Endothelial cell (in vitro differentiated cells): ENCODE data around the gene SEMA7A. TPM values are rescaled to one million over a fixed set of nuclear protein-coding genes. Genes with fewer than 3 reads are reported as not detected.
A peak's percentile ranks its signal among the peaks of the same experiment; 100 is the strongest.

Source experiments
- DNase-seq: peaks from one replicate; pipeline ENCODE4 v3.0.0; 2021; ENCODE audit warnings: low spot score
- H3K27ac Mint-ChIP-seq: one replicate; pipeline ENCODE4 v1.8.0; 2021; ENCODE audit warnings: mixed read lengths, inconsistent platforms; ENCODE audit not compliant: unreplicated experiment
- H3K27me3 Mint-ChIP-seq: one replicate; pipeline ENCODE4 v1.8.0; 2021; ENCODE audit warnings: mild to moderate bottlenecking, moderate library complexity, mixed read lengths, inconsistent platforms; ENCODE audit not compliant: unreplicated experiment
- H3K36me3 Mint-ChIP-seq: one replicate; pipeline ENCODE4 v1.8.0; 2021; ENCODE audit warnings: mild to moderate bottlenecking, low read depth, mixed read lengths, inconsistent platforms; ENCODE audit not compliant: unreplicated experiment
- H3K4me1 Mint-ChIP-seq: one replicate; pipeline ENCODE4 v1.8.0; 2021; ENCODE audit warnings: mild to moderate bottlenecking, mixed read lengths, inconsistent platforms; ENCODE audit not compliant: unreplicated experiment
- H3K4me3 Mint-ChIP-seq: one replicate; pipeline ENCODE4 v1.8.0; 2021; ENCODE audit warnings: mild to moderate bottlenecking, mixed read lengths, inconsistent platforms; ENCODE audit not compliant: unreplicated experiment
- H3K9me3 Mint-ChIP-seq: one replicate; pipeline ENCODE4 v1.8.0; 2021; ENCODE audit warnings: mixed read lengths, inconsistent platforms; ENCODE audit not compliant: unreplicated experiment
- CTCF ChIP-seq: fragments of 200-600 bp; sonication (generic); IDR thresholded peaks from one replicate; pipeline ENCODE4 v1.5.0; 2021; ENCODE audit warnings: antibody characterized with exemption; ENCODE audit not compliant: unreplicated experiment
- total RNA-seq: library from RNA; stranded (reverse); fragmentation: NEBNext Ultra II Directional; extraction: Animal tissue kit (Norgen Biotek cat#: 25700); gene quantifications from one replicate; pipeline ENCODE4 v1.2.1, GENCODE V29; 2021; ENCODE audit not compliant: unreplicated experiment

The SEMA7A gene
- total RNA-seq, 1 donor from 2014 or later = 41.4 TPM

DNA sequence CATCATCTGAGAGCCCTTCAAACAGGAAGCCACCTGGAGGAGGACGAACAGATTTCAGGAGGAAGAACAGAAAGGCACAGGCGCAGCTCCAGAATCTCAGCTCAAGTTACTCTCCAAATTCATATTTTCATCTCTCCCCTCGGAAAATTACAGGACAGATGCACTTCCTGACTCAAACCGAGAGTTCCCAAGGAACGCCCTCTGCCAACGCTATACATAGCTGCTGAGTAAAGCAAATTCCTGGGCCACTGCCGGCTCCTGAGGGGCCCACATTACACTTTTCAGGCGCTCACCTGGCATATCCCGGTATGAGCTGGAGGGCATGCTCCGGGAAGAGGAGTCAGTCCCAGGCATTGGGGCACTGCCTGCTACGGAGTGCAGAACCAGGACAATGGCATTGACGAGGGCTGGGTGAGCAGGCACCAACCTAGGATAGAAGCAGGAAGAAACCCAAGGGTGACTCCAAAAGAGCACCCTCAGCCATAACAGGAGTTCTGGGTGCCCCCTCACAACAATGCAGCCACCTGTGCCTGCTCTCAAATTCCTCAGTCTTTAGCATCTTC is 16.0 kb upstream of the SEMA7A start:
- TF ChIP-seq CTCF = no peak
- Mint-ChIP-seq H3K36me3 (peaks cover 44% of the 10 kb centered on the region), H3K9me3 (no peaks in the 10 kb centered on the region), H3K27ac (no peak overlapping the region), H3K4me1 (peaks cover 41% of the 10 kb centered on the region), H3K4me3 (no peak overlapping the region), H3K27me3 (peaks cover 2% of the 10 kb centered on the region)
- no peak for DNase-seq

DNA sequence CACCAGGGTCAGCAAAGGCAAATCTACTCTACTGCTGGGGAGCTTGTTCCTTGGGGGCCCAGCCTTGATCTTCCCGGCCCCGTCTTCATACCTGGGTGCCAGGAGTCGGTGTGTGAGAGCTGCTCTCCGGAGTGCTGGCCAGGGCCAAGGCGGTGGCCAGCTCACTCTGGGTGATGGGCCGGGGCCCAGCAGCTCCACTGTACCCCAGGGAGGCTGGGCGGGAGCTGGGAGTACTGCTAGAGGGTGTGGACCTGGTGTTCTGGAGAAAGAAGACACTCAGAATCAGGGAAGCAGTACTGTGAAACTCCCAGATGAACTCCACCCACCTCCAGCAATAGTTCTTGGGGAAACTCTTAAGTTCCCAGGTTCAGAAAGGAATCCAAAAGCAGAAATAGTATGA is 15.3 kb upstream of the SEMA7A start:
- H3K4me3 Mint-ChIP-seq = peak overlapping the region; percentile 24
- peaks cover 48% of the 10 kb centered on the region for H3K36me3 Mint-ChIP-seq
- peaks cover 2% of the 10 kb centered on the region for H3K27me3 Mint-ChIP-seq
- peaks cover 41% of the 10 kb centered on the region for H3K4me1 Mint-ChIP-seq
- TF ChIP-seq CTCF = no peak
- DNase-seq = no peak
- H3K27ac Mint-ChIP-seq = no peak overlapping the region
- no peaks in the 10 kb centered on the region for H3K9me3 Mint-ChIP-seq

DNA sequence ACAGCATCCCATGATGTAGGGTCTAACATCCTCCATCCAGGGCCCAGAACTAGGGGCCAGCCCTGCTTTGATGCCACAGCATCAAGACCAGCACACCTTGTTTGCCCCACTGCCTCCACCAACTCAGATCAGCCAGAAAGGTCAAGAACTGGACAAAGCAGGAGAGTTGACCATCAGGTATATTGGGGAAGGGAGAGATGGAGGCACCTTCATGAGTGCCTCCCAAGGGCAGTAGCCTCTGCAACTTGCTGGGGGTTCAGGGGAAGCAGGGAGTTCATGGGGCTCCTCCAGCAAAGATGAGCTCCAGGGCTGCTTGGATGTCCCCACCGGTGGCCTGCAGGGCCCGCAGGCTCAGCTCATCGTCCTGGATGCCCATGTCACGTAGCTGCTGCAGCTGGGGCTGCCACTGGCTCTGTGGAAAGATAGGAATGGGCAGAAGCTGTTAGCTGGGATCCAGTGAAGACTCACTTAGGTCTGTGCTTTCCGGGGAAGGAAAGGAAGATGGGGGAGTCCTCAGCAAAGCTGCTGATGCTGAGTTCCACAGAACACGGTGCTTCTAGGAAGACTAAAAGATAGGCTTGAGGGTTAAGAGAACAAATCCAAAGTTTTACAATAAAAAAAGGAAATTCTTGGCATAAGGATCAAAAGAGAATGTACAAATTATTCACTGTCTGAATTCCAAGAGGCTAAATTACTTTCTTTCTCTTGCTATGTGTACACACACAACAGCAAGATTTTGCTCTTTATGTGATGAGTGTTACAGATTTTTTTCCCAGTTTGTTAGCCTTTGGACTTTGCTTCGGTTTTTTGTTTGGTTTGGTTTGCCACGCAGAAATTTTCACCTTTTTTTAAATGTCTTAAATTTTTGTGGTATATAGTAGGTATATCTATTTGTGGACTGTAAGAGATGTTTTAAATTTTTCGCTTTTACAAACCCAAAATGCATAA is 12.3 kb upstream of the SEMA7A start:
- peaks cover 7% of the 10 kb centered on the region for H3K27me3 Mint-ChIP-seq
- H3K36me3 Mint-ChIP-seq = peaks cover 40% of the 10 kb centered on the region
- no peak overlapping the region for H3K4me3 Mint-ChIP-seq
- no peaks in the 10 kb centered on the region for H3K9me3 Mint-ChIP-seq
- no peak overlapping the region for H3K27ac Mint-ChIP-seq
- no peak for DNase-seq
- H3K4me1 Mint-ChIP-seq = peaks cover 41% of the 10 kb centered on the region
- no peak for TF ChIP-seq CTCF

DNA sequence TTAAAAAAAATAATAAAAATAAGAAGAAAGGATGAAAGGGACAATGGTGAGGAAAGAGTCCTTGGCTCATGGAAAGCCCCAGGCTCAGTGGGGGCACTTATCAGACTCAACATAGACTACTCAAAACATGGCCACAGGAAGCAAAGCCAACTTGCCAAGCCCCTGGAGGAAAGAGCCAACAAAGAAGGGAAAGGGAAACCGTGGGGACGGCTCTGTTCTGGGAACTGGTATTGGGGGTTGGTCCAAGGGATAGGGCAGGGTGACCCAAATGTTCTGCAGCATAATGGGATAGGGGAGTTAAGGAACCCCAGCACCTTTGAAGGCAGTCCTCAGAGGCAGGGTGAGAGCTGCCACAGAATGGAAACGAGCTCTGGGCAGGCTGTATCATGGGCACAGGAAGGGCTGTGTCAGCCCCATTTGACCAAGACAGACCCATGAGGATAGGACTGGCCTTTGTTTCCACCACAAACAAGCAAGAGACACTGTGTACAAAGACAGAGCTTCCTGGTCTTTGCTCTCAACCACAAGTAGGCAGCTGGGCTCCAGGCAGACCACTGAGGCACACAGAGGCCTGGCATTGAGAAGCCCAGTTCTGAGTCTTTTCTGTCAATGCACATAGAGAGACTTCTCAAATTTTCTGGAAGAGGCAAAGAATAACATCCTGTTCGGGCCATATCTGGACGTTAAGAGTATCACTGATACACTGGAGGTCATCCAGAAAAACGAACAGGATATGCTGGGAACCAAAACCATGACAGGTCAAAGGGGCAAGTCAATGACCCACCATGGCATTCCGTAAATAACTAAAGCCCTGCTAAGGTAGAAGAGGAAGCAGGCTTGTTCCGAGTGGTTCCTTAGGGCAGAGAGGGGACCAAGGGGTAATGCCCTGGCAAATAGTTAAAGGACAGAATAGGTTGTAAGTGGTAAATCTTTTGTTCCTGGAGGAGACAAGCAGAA is 10.6 kb upstream of the SEMA7A start:
- Mint-ChIP-seq H3K27ac (peak overlapping the region; percentile 82), H3K4me1 (peaks cover 45% of the 10 kb centered on the region), H3K27me3 (peaks cover 5% of the 10 kb centered on the region), H3K36me3 (peaks cover 28% of the 10 kb centered on the region), H3K9me3 (no peaks in the 10 kb centered on the region), H3K4me3 (peak overlapping the region; percentile 63)
- DNase-seq = no peak
- no peak for TF ChIP-seq CTCF
